Stimulated activated memory B cell treated with anti-CD40 and anti-IgM and Interleukin-4, amounts not matched to agents 10 μg/mL and 1 μg/mL and 100 μg/mL, for 72 hours (primary cell): ENCODE results near the gene AURKAIP1.
"Not testable (repeated sequence)": the region's sequence is repeated elsewhere in the genome, so short reads cannot be mapped to it uniquely, and the experiment has no call there.

Experiments
- ATAC-seq: fragments of 150-1000 bp; cut with Tn5 transposase; 2 replicates; pipeline ENCODE4 v1.10.0; 2021
- H3K27ac Mint-ChIP-seq: one replicate; pipeline ENCODE4 v1.8.0; 2022; ENCODE audit warnings: mild to moderate bottlenecking, mixed read lengths
- H3K27me3 Mint-ChIP-seq: one replicate; pipeline ENCODE4 v1.8.0; 2022; ENCODE audit warnings: mixed read lengths
- H3K36me3 Mint-ChIP-seq: one replicate; pipeline ENCODE4 v1.8.0; 2022; ENCODE audit warnings: mixed read lengths
- H3K4me1 Mint-ChIP-seq: one replicate; pipeline ENCODE4 v1.8.0; 2022; ENCODE audit warnings: mixed read lengths
- H3K4me3 Mint-ChIP-seq: one replicate; pipeline ENCODE4 v1.8.0; 2022; ENCODE audit warnings: mild to moderate bottlenecking, moderate library complexity, mixed read lengths
- H3K9me3 Mint-ChIP-seq: one replicate; pipeline ENCODE4 v1.8.0; 2022; ENCODE audit warnings: mixed read lengths

AURKAIP1 gene

DNA sequence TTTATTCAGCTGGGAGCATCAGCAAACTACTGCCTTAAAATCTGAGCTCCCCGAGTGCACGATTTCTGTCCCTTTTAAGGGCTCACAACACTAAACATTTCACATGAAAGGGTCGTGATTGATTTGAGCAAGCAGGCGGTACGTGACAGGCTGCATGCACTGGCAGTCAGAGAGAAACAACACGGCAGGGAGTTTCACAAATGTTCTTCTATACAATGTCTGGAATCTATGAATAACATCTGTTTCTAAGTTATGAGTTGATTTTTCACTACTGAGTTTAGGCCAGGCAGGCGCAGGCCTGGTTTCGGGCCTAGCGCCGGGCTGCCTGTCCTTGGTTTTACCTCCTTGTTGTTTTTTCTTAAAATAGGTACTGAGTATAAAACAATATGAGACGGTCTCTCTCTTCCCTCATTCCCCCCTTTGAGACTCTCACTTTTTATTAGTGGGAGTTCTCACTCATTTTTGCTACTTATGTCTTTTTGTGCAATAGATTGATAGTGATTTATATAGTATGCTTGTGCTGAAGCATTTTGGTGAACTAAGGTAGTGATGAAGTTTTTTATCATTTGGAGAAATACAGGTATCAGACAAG is 37.4 kb upstream of the AURKAIP1 start:
- not testable (repeated sequence) for H3K27me3 Mint-ChIP-seq, H3K9me3 Mint-ChIP-seq, H3K36me3 Mint-ChIP-seq, H3K4me3 Mint-ChIP-seq, H3K27ac Mint-ChIP-seq, ATAC-seq
- H3K4me1 Mint-ChIP-seq = peaks cover 12% of the 10 kb centered on the region

GRCh38 chr1:1411626-1412025 is 36.6 kb upstream of the AURKAIP1 start:
- H3K4me3 Mint-ChIP-seq = no peak overlapping the region
- H3K27ac Mint-ChIP-seq = no peak overlapping the region
- H3K4me1 Mint-ChIP-seq = peaks cover 12% of the 10 kb centered on the region
- H3K9me3 Mint-ChIP-seq = no peaks in the 10 kb centered on the region
- H3K27me3 Mint-ChIP-seq = no peaks in the 10 kb centered on the region
- no peak for ATAC-seq
- H3K36me3 Mint-ChIP-seq = peaks cover 6% of the 10 kb centered on the region

DNA sequence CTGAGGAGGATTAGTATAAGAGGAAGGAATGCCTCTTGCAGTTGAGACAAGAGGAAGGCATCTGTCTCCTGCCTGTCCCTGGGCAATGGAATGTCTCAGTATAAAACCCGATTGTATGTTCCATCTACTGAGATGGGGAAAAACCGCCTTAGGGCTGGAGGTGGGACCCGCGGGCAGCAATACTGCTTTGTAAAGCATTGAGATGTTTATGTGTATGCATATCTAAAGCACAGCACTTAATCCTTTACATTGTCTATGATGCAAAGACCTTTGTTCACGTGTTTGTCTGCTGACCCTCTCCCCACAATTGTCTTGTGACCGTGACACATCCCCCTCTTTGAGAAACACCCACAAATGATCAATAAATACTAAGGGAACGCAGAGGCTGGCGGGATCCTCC is 35.2 kb upstream of the AURKAIP1 start:
- H3K4me1 Mint-ChIP-seq = peaks cover 26% of the 10 kb centered on the region
- not testable (repeated sequence) for ATAC-seq, H3K4me3 Mint-ChIP-seq

DNA sequence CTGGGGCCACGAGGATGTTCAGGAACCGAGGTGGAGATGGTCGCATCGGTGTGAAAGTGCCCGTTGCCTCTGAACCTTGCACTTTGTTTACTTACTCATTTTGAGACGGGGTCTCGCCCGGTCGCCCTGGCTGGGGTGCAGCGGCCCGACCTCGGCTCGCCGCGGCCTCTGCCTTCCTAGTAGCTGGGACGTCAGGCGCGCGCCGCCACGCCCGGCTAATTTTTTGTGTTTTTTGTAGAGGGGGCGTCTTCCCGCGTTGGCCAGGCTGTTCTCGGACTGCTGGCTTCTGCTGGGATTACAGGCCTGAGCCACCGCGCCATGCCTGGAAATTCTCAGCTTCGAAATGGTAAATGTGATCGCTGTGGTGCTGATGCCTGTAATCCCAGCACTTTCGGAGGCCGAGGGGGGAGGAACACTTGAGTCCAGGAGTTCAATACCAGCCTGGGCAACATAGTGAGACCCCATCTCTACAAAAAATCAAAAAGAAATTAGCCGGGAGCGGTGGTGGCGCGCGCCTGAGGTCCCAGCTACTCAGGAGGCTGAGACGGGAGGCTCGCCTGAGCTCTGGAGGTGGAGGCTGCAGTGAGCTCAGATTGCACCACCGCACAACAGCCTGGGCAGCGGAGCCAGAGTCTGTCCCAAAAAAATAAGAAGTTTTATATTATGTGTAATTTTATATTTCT is 32.8 kb upstream of the AURKAIP1 start:
- Mint-ChIP-seq H3K27me3 (no peaks in the 10 kb centered on the region), H3K9me3 (no peaks in the 10 kb centered on the region), H3K27ac (peak overlapping the region; percentile 91), H3K4me3 (peak overlapping the region; percentile 92), H3K36me3 (peaks cover 37% of the 10 kb centered on the region), H3K4me1 (peaks cover 40% of the 10 kb centered on the region)
- peak; percentile 61 for ATAC-seq

More for the DNA sequence above, 35.2 kb upstream of the AURKAIP1 start:
- peaks cover 17% of the 10 kb centered on the region for H3K36me3 Mint-ChIP-seq
- H3K27ac Mint-ChIP-seq, H3K9me3 Mint-ChIP-seq, H3K27me3 Mint-ChIP-seq: not testable (repeated sequence)

DNA sequence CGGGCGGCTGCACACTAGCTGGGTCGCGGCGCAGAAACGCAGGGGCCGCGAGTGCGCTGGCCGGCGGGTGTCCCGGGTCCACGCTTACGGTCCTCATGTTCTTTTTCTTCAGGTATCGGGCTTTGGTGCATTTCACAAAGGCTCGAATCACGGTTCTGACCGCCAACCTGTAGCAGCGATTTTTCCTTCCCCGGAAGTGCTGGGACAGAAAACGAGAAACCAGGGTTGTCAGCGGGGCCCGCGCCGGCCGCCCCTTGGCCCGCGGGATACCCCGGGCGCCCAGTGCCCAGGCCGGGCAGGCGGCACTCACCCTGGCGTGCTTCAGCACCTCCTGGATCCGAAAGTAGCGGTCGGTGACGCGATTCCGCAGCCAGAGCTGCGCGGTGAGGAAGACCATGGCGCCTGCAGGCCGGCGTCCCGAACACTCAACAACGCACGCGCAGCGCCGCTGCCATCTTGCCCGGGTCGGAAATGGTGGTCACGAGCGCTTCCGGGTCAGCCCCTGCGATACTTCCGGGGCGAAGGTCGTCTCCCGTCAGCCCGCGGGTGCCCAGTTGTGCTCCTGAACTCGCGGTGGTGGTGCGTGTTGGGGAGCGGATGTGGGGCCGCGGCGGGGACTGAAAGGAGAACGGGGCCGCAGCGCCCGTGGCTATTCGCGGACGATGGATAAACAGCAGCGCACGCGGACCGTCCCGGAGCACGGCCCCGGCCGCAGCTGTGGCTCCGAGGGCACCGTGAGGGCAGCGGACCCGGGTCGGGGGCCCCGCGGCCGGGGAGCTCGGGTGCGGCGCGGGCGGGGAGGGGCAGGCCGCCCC is 32.0 kb upstream of the AURKAIP1 start, which contains the start of gene MRPL20:
Gene MRPL20, minus strand, starts transcription at position 473 of the 815 bp plus-strand sequence. Its CDS starts 76 bp downstream, at position 397.
- H3K27me3 Mint-ChIP-seq = no peaks in the 10 kb centered on the region
- peak within 1 kb of the TSS; percentile 92 for H3K4me3 Mint-ChIP-seq
- ATAC-seq = peak; percentile 98
- no peaks in the 10 kb centered on the region for H3K9me3 Mint-ChIP-seq
- H3K36me3 Mint-ChIP-seq = peaks cover 43% of the 10 kb centered on the region
- peaks cover 44% of the 10 kb centered on the region for H3K4me1 Mint-ChIP-seq
- H3K27ac Mint-ChIP-seq = peak within 1 kb of the TSS; percentile 91

DNA sequence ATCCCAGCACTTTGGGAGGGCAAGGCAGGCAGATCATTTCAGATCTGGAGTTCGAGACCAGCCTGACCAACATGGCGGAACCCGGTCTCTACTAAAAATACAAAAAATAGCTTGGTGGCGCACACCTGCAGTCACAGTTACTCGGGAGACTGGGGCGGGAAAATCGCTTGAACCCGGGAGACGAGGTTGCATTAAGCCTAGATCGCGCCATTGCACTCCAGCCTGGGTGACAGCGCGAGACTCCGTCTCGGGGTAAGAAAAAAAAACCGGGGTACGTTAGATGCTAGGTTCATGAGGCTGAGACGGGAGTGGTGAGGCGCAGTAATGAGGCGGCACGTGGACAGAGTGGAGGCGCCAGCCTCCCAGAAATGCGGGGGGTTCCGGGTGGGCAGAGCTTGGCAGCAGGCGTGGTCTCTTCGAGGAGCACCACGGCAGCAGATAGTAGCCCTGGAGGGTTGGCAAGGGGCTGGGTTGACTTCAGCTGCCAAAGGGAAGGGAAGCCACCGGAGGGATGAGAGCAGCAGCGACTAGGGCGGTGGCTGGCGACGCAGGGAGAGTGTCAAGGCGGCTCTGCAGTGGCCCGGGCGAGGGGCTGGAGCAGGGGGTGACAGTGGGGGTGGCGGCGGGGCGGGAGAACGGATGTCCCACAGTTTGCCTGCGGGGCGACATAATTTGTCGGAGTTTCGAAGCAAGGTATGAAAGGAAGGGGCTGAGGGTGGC is 31.3 kb upstream of the AURKAIP1 start:
- ATAC-seq = peak; percentile 14
- peaks cover 46% of the 10 kb centered on the region for H3K4me1 Mint-ChIP-seq
- peak overlapping the region; percentile 92 for H3K4me3 Mint-ChIP-seq
- H3K27ac Mint-ChIP-seq = peak overlapping the region; percentile 91
- no peaks in the 10 kb centered on the region for H3K9me3 Mint-ChIP-seq
- H3K27me3 Mint-ChIP-seq = no peaks in the 10 kb centered on the region
- H3K36me3 Mint-ChIP-seq = peaks cover 46% of the 10 kb centered on the region

DNA sequence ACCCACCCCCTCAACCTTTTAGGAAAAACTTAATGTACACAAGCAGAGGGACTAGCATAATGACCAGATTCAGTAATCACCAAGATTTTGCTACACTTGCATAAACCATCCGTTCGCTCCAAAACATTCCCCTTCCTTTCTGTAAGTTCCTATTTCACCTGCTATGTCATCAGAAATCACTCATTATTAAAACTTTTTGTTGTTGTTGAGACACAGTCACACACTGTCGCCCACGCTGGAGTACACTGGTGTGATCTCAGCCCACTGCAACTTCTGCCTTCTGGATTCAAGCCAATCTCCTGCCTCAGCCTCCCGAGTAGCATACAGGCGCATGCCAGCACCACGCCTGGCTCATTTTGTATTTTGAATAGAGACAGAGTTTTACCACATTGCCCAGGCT is 28.6 kb upstream of the AURKAIP1 start:
- H3K4me3 Mint-ChIP-seq = no peak overlapping the region
- H3K4me1 Mint-ChIP-seq = peaks cover 57% of the 10 kb centered on the region

GRCh38 chr1:1402901-1403392 is 27.9 kb upstream of the AURKAIP1 start:
- not testable (repeated sequence) for H3K27me3 Mint-ChIP-seq, H3K4me3 Mint-ChIP-seq, H3K9me3 Mint-ChIP-seq, ATAC-seq
- Mint-ChIP-seq H3K27ac (peak overlapping the region; percentile 5), H3K36me3 (peaks cover 56% of the 10 kb centered on the region), H3K4me1 (peaks cover 57% of the 10 kb centered on the region)

More for the DNA sequence above, 28.6 kb upstream of the AURKAIP1 start:
- ATAC-seq = no peak
- H3K27ac Mint-ChIP-seq = peak overlapping the region; percentile 5
- no peaks in the 10 kb centered on the region for H3K27me3 Mint-ChIP-seq
- peaks cover 53% of the 10 kb centered on the region for H3K36me3 Mint-ChIP-seq
- no peaks in the 10 kb centered on the region for H3K9me3 Mint-ChIP-seq

DNA sequence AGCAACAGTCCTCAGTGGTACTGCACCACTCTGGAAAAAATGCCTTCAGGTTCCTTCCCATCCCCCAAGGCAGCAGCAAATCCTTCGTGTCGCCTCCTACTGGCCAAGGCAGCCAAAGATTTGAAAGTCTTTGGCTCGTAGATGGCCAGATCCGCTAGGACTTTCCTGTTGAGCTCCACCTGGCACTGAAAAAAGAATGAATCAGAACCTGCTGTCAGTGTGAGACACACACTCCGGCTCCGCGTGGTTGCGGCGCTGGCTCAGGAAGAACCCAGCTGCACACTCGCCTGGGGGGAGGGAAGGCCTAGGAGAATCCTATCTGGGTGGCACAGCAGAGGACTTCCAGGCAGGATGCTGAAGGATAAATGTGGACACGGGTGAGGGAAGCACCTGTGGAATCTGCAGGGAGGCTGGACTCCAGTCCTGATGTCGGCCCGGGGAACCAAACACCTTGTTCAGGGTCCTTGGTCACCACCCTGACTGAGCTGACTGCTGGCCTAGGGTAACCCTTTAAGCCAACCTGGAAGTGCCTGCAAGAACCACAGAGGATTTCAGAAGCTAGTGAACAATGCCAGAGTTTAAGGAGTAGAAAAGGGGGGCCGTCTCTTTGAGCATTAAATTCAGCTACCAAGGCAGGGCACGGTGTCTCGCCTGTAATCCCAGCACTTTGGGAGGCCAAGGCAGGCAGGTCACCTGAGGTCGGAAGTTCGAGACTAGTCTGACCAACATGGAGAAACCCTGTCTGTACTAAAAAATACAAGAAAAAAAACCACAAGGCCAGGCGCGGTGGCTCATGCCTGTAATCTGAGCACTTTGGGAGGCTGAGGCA is 27.3 kb upstream of the AURKAIP1 start:
- H3K4me3 Mint-ChIP-seq = peak overlapping the region; percentile 37
- peaks cover 58% of the 10 kb centered on the region for H3K4me1 Mint-ChIP-seq
- peaks cover 63% of the 10 kb centered on the region for H3K36me3 Mint-ChIP-seq
- no peak for ATAC-seq
- peak overlapping the region; percentile 40 for H3K27ac Mint-ChIP-seq
- no peaks in the 10 kb centered on the region for H3K9me3 Mint-ChIP-seq
- no peaks in the 10 kb centered on the region for H3K27me3 Mint-ChIP-seq

- Mint-ChIP-seq H3K27me3 (no peaks in the 10 kb centered on the region), H3K27ac (peak overlapping the region; percentile 91), H3K4me1 (peaks cover 57% of the 10 kb centered on the region), H3K4me3 (peak overlapping the region; percentile 34), H3K36me3 (peaks cover 62% of the 10 kb centered on the region), H3K9me3 (no peaks in the 10 kb centered on the region)
- no peak for ATAC-seq
These were observed 26.5 kb upstream of the AURKAIP1 start for GRCh38 chr1:1401457-1402010.

GRCh38 chr1:1400576-1401456 is 25.8 kb upstream of the AURKAIP1 start:
- Mint-ChIP-seq H3K4me3 (peak overlapping the region; percentile 91), H3K27ac (peak overlapping the region; percentile 91), H3K36me3 (peaks cover 58% of the 10 kb centered on the region), H3K27me3 (no peaks in the 10 kb centered on the region), H3K9me3 (no peaks in the 10 kb centered on the region), H3K4me1 (peaks cover 51% of the 10 kb centered on the region)
- ATAC-seq = no peak

DNA sequence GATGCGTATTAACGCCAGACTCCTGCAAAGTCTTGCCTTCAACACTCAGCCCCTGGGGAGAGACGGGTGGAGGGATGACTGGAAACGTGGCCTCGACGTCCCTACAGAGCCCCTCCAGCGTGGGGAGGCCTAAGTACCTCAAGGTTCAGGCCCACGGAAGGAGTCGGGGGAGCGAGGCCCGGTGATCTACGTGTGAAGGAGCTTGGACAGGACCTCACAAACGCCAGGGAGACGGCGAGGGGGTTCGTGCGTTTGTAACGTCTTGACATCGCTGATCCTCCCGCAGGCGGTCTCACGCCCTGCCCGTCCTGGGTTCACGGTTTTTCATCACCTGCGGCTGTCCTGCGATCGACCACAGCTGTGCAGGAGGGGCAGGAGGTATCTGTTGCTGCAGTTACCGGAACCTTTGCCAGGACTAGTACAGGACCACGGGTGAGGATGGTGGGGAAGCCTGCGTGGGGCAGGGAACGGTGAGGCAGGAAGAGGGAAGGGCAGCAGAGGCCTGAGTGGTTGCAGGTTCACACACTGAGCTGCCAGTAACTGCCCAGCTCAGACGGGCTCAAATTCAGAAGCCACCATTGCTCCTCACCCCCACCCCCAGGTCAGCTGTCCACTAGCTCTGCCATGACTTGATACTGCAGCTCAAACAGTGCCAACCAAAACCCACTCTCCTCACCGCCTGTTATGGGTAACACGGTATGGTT is 25.0 kb upstream of the AURKAIP1 start:
- Mint-ChIP-seq H3K36me3 (peaks cover 59% of the 10 kb centered on the region), H3K27me3 (no peaks in the 10 kb centered on the region), H3K27ac (peak overlapping the region; percentile 91), H3K4me1 (peaks cover 51% of the 10 kb centered on the region), H3K9me3 (no peaks in the 10 kb centered on the region), H3K4me3 (peak overlapping the region; percentile 91)
- peak; percentile 5 for ATAC-seq
